Fibroblast of the aortic adventitia (primary cell): ENCODE data around the gene LNX2. TPM values are rescaled to one million over a fixed set of nuclear protein-coding genes. Genes with fewer than 3 reads are reported as not detected.

Experiments used
- DNase-seq: peaks from one replicate; pipeline ENCODE4 v3.0.0-alpha.2; 2010; ENCODE audit warnings: low read depth
- H3K4me3 ChIP-seq: 2 replicates; pipeline ENCODE4 v1.5.1; 2011; ENCODE audit warnings: low read depth, mild to moderate bottlenecking, control low read depth, low read length, moderate library complexity
- CTCF ChIP-seq: IDR thresholded peaks from 2 replicates; pipeline ENCODE4 v1.5.1; 2011; ENCODE audit warnings: mild to moderate bottlenecking, low read length, control low read depth, inconsistent platforms; ENCODE audit not compliant: insufficient read depth
- total RNA-seq: library from RNA; depleted of rRNA; stranded (reverse); fragments of >200 nt; gene quantifications from 2 replicates; pipeline ENCODE4 v1.2.3, GENCODE V29; 2012; ENCODE audit warnings: low replicate concordance

The LNX2 gene
- total RNA-seq, 1 donor, result 6.1 TPM

GRCh38 chr13:27619728-27620376, 477 bp downstream of the LNX2 start:
- peak; percentile 26 for TF ChIP-seq CTCF
- DNase-seq, result peak; percentile 32
- peak overlapping the region; percentile 84 for H3K4me3 ChIP-seq

GRCh38 chr13:27619093-27619727, 1.1 kb downstream of the LNX2 start:
- no peak for TF ChIP-seq CTCF
- peak overlapping the region; percentile 84 for H3K4me3 ChIP-seq
- DNase-seq, result peak; percentile 76

GRCh38 chr13:27617881-27618321, 2.4 kb downstream of the LNX2 start:
- DNase-seq, result no peak

GRCh38 chr13:27613628-27614027, 6.7 kb downstream of the LNX2 start:
- DNase-seq, result no peak
- TF ChIP-seq CTCF, result no peak
- H3K4me3 ChIP-seq, result no peak overlapping the region

More at GRCh38 chr13:27617881-27618321, 2.4 kb downstream of the LNX2 start:
- TF ChIP-seq CTCF, result no peak
- H3K4me3 ChIP-seq, result no peak overlapping the region

- TF ChIP-seq CTCF, result no peak
- no peak overlapping the region for H3K4me3 ChIP-seq
- peak; percentile 72 for DNase-seq
These were observed 13.2 kb downstream of the LNX2 start for GRCh38 chr13:27607125-27607524.

- no peak for TF ChIP-seq CTCF
- no peak overlapping the region for H3K4me3 ChIP-seq
- DNase-seq, result peak; percentile 50
These were observed 14.6 kb downstream of the LNX2 start for GRCh38 chr13:27605610-27606200.
